Placental epithelial cell (primary cell): ENCODE data around the gene IPO4. TPM values are rescaled to one million over a fixed set of nuclear protein-coding genes. Genes with fewer than 3 reads are reported as not detected.

Source experiments
- total RNA-seq: library from RNA; depleted of rRNA; stranded (reverse); fragments of >200 nt; gene quantifications from 2 replicates; pipeline ENCODE4 v1.2.3, GENCODE V29; 2012

Gene IPO4, protein sequence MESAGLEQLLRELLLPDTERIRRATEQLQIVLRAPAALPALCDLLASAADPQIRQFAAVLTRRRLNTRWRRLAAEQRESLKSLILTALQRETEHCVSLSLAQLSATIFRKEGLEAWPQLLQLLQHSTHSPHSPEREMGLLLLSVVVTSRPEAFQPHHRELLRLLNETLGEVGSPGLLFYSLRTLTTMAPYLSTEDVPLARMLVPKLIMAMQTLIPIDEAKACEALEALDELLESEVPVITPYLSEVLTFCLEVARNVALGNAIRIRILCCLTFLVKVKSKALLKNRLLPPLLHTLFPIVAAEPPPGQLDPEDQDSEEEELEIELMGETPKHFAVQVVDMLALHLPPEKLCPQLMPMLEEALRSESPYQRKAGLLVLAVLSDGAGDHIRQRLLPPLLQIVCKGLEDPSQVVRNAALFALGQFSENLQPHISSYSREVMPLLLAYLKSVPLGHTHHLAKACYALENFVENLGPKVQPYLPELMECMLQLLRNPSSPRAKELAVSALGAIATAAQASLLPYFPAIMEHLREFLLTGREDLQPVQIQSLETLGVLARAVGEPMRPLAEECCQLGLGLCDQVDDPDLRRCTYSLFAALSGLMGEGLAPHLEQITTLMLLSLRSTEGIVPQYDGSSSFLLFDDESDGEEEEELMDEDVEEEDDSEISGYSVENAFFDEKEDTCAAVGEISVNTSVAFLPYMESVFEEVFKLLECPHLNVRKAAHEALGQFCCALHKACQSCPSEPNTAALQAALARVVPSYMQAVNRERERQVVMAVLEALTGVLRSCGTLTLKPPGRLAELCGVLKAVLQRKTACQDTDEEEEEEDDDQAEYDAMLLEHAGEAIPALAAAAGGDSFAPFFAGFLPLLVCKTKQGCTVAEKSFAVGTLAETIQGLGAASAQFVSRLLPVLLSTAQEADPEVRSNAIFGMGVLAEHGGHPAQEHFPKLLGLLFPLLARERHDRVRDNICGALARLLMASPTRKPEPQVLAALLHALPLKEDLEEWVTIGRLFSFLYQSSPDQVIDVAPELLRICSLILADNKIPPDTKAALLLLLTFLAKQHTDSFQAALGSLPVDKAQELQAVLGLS
- total RNA-seq: 20.4 and 36.2 TPM in 2 replicates

GRCh38 chr14:24188251-24189058 is at the start of gene IPO4:
TSS of gene IPO4 (minus strand) at chr14:24188816. CDS start at chr14:24188787, 29 bp downstream.

DNA sequence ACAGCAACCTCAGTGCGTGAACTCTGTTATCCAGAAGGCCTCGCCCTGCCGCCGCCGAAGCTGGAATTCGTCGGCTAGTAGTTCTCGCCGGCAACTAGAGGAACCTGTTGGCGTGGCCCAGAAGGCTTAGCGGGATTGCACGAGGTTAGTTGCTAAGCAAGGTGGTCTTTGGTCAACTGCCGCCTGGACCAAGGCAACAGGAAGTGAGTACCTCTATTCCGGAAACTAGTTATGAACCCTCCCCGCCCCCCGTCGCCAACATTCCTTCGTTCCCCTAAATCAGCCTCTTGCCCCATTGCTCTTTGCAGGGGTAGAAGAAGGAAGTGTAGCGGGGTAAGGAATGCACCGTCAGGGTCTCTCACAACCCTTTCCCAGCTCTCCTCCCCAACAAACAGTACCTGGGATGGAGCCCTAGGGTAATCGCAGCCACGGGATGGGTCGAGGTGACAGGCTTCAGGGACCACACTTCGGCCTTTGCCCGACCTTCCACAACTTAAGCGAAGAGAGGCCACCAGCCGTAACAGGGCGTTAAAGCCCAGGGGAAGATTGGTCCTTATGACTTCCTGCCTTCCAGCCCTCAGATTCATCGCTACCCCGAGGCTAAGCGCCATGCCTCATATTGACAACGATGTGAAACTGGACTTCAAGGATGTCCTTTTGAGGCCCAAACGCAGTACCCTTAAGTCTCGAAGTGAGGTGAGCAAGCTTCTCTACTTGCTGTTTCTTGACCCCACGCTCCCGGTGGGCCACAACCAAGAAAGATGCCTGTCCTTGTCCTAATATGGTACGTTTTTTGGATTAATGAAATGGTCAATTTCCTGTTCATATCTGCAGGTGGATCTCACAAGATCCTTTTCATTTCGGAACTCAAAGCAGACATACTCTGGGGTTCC is 44.3 kb upstream of the IPO4 start, which contains the start of gene GMPR2:
Gene GMPR2, plus strand, starts transcription at position 285 of the 893 bp plus-strand sequence. Its CDS starts 325 bp downstream, at position 610.

DNA sequence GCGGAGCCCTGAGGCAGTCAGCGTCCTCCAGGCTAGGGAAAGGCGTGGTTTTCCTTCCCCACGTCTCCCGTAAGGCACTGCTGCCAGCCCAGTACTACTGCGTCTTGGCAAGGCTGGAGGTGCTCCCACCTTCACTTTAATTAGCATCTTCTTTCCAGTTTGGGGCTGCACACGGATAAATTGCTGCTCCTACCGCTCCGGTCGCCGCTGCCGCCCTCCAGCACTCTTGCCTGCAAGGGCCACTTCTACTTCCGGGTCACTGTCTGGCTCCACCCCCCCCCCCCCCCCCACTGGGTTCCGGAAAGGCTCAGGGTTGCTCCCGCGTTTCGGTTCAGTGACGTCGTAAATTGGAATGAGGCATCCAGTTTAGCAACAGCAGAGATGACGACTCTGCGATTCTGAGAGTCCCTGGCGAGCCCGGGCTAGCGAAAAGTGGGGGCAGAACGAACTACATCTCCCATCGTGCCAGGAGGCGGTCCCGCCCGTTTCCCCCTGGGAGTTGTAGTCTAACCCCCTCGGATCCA is 43.6 kb upstream of the IPO4 start, which contains the start of gene NEDD8:
Gene NEDD8, minus strand, starts transcription at position 247 of the 524 bp plus-strand sequence. Its CDS starts 100 bp downstream, at position 147.

GRCh38 chr14:24215495-24216344 is 27.1 kb upstream of the IPO4 start, which contains the start of gene MDP1:
TSS of gene MDP1 (minus strand) at chr14:24216066. CDS start at chr14:24215955, 111 bp downstream.

GRCh38 chr14:24212924-24213865 is 24.6 kb upstream of the IPO4 start, which contains the start of gene CHMP4A:
TSS of gene CHMP4A (minus strand) at chr14:24213488. CDS start at chr14:24213439, 49 bp downstream.

GRCh38 chr14:24195186-24196070 is 6.8 kb upstream of the IPO4 start, which contains the start of gene TM9SF1:
TSS of gene TM9SF1 (minus strand) at chr14:24195441. CDS start at chr14:24195019, 422 bp downstream.

DNA sequence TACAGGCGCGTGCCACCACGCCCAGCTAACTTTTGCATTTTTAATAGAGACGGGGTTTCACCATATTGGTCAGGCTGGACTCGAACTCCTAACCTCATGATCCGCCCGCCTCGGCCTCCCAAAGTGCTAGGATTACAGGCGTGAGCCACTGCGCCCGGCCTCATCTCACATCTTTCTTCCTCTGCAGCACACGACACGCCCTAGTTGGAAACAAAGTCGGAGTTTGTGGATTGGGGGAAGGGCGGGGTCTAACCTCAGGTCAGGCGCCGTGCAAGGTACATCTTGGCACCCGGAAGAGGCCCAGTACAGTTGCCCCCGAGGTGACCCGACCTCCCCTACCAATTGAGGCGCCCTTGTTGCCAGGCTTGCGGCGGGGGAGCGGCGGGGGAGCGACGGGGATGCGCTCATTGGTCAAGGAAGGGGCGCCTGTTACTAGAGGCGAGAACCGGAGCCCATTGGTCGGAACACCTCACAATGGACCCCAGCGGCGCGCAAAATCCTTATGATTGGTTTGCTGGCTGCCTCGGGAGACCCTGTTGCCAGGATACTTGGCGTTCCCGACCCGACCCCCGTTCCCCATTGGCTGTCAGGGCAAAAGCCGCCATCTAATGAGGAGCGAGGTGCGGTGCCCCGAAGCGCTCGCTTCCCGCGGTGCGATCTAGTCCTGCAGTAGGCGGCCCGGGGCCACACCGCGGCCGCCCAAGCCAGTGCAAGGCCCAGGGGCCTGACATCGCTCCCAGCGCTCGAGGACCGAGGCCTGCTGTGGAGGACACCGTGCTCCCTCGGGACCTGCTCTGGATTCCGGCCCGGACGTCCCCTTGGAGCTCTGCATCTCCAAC is 17.0 kb downstream of the IPO4 start, which contains the start of gene REC8:
Gene REC8, plus strand, starts transcription at position 659 of the 839 bp plus-strand sequence. CDS start 473 bp downstream, outside the sequence.

GRCh38 chr14:24160850-24161804 is 27.5 kb downstream of the IPO4 start, which contains the start of gene IRF9:
TSS of gene IRF9 (plus strand) at chr14:24161265. CDS start at chr14:24162145, 880 bp downstream.

DNA sequence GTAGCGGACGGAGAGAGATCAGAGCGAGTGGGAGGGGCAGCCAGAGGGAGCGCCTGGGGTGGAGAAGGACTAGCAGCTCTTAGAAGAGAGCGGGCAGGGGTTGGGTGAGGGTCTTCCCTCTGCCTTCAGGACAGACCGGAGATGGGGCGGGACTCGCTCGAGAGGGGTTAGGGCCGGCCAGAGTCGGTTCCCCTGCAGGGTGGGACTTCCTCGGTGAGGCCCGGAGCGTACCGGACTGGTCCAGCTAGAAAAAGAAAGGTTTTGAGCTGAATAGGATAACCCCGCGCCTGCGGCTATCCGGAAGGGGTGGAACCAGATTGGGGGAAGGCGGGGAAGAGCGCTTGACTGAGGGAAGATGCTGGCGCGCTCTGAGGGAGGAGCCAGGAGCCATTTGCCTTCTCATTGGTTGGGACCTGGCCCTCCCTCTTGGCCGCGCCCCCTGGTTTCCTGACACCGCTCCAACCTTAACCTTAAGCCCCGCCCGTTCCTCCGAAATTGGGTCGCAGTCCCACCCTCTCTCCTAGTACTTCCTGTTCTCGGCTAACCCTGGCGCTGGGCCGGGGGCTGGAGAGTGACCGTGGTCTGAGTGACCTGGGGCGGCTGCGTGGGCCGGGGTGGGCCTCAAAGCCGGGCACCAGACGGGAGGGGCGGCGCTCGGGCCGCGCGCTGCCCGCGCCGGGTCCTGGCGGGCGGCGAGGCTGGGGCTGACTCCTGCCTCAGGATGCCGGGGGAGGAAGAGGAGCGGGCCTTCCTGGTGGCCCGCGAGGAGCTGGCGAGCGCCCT is 41.4 kb downstream of the IPO4 start, which contains the start of gene RNF31:
Gene RNF31, plus strand, starts transcription at position 521 of the 783 bp plus-strand sequence. Its CDS starts 201 bp downstream, at position 722.

GRCh38 chr14:24146453-24146977 is 42.1 kb downstream of the IPO4 start, which contains the start of gene PSME2:
TSS of gene PSME2 (minus strand) at chr14:24146610. CDS start at chr14:24146581, 29 bp downstream.

GRCh38 chr14:24141097-24141880 is 47.3 kb downstream of the IPO4 start, which contains the start of gene EMC9:
TSS of gene EMC9 (minus strand) at chr14:24141591. CDS start at chr14:24141304, 287 bp downstream.

